ENCODE data around the gene KRTAP10-8. TPM values are rescaled to one million over a fixed set of nuclear protein-coding genes. Genes with fewer than 3 reads are reported as not detected.
"Not testable (repeated sequence)": the region's sequence is repeated elsewhere in the genome, so short reads cannot be mapped to it uniquely, and the experiment has no call there.

The KRTAP10-8 gene
- total RNA-seq, 8 experiments from 2014 or later: 0.41 to 0.67 (median 0.44) TPM; not detected in 4

- Histone ChIP-seq H3K4me3 (no peak overlapping the region), H3K27ac (no peak overlapping the region), H3K4me1 (replicated peaks in 1 of 2) (peaks cover 3 to 10% of the 10 kb centered on the region in 2 donors)
- ATAC-seq (replicated peaks in 6 of 8): peak; percentile 19 to 73 (median 49)
- 0 to 100% (median 87%) methylated on average over 1 to 6 of the region's 6 CpGs for WGBS, 10 experiments
- in situ Hi-C loops (cut with MboI; ENCODE audit: low pct_unique_long_range_greater_than_20kb in 2 of 9, low sequenced_read_pairs in 9 of 9, unreplicated experiment in 9 of 9): no loop called here
Observed at GRCh38 chr21:44583800-44584147, 28.1 kb upstream of the KRTAP10-8 start.

- ATAC-seq (replicated peaks in 6 of 8): no peak
- in situ Hi-C loops (cut with MboI; ENCODE audit: low pct_unique_long_range_greater_than_20kb in 2 of 9, low sequenced_read_pairs in 9 of 9, unreplicated experiment in 9 of 9): no loop called here
- no peak overlapping the region for H3K27ac ChIP-seq
- H3K4me3 ChIP-seq: no peak overlapping the region
- H3K4me1 ChIP-seq (replicated peaks in 1 of 2): peaks cover 3 to 10% of the 10 kb centered on the region in 2 donors
- WGBS, 10 experiments: 43 to 100% (median 73%) methylated on average over 1 to 2 of the region's 3 CpGs; no CpG with 5 or more reads in 6 of the 10 experiments
Observed at GRCh38 chr21:44585892-44586291, 26.0 kb upstream of the KRTAP10-8 start.

- in situ Hi-C loops (cut with MboI; ENCODE audit: low pct_unique_long_range_greater_than_20kb in 2 of 9, low sequenced_read_pairs in 9 of 9, unreplicated experiment in 9 of 9): no loop called here
- 20 to 100% (median 80%) methylated on average over 1 to 2 of the region's 2 CpGs; no CpG with 5 or more reads in 3 of the 10 experiments for WGBS, 10 experiments
- Histone ChIP-seq H3K4me3 (no peak overlapping the region), H3K4me1 (replicated peaks in 1 of 2) (no peaks in the 10 kb centered on the region), H3K27ac (no peak overlapping the region)
- no peak for ATAC-seq (replicated peaks in 6 of 8)
Observed at GRCh38 chr21:44589094-44589493, 22.8 kb upstream of the KRTAP10-8 start.

- in situ Hi-C loops (cut with MboI; ENCODE audit: low pct_unique_long_range_greater_than_20kb in 2 of 9, low sequenced_read_pairs in 9 of 9, unreplicated experiment in 9 of 9): no loop called here
- Histone ChIP-seq H3K4me1 (replicated peaks in 1 of 2) (no peaks in the 10 kb centered on the region), H3K4me3 (no peak overlapping the region), H3K27ac (no peak overlapping the region)
- 20 to 76% (median 65%) methylated on average over 1 to 9 of the region's 24 CpGs; no CpG with 5 or more reads in 7 of the 10 experiments for WGBS, 10 experiments
- ATAC-seq (replicated peaks in 6 of 8): no peak
Observed at GRCh38 chr21:44589586-44590305, 22.1 kb upstream of the KRTAP10-8 start.

- no CpG with 5 or more reads among the region's 10 CpGs for WGBS, 10 experiments
Observed at GRCh38 chr21:44590311-44590721, 21.6 kb upstream of the KRTAP10-8 start.

GRCh38 chr21:44590897-44591800 is 20.7 kb upstream of the KRTAP10-8 start:
- H3K4me1 ChIP-seq (replicated peaks in 1 of 2); H3K4me3 ChIP-seq; ATAC-seq (replicated peaks in 6 of 8); H3K27ac ChIP-seq; in situ Hi-C loops (cut with MboI; ENCODE audit: low pct_unique_long_range_greater_than_20kb in 2 of 9, low sequenced_read_pairs in 9 of 9, unreplicated experiment in 9 of 9): not testable (repeated sequence)
- 0% methylated on average over 1 of the region's 19 CpGs; no CpG with 5 or more reads in 9 of the 10 experiments for WGBS, 10 experiments

More at GRCh38 chr21:44590311-44590721, 21.6 kb upstream of the KRTAP10-8 start:
- in situ Hi-C loops (cut with MboI; ENCODE audit: low pct_unique_long_range_greater_than_20kb in 2 of 9, low sequenced_read_pairs in 9 of 9, unreplicated experiment in 9 of 9): no loop called here
- Histone ChIP-seq H3K27ac (no peak overlapping the region), H3K4me3 (no peak overlapping the region), H3K4me1 (replicated peaks in 1 of 2) (no peaks in the 10 kb centered on the region)
- no peak for ATAC-seq (replicated peaks in 6 of 8)

GRCh38 chr21:44591801-44592130 is 20.1 kb upstream of the KRTAP10-8 start:
- no CpG with 5 or more reads among the region's 4 CpGs for WGBS, 10 experiments
- ATAC-seq (replicated peaks in 6 of 8); H3K4me1 ChIP-seq (replicated peaks in 1 of 2); in situ Hi-C loops (cut with MboI; ENCODE audit: low pct_unique_long_range_greater_than_20kb in 2 of 9, low sequenced_read_pairs in 9 of 9, unreplicated experiment in 9 of 9); H3K27ac ChIP-seq; H3K4me3 ChIP-seq: not testable (repeated sequence)

- 20 to 80% (median 50%) methylated on average over 1 to 6 of the region's 33 CpGs; no CpG with 5 or more reads in 6 of the 10 experiments for whole genome bisulfite sequencing, 10 experiments
- H3K4me1 ChIP-seq (replicated peaks in 1 of 2): no peaks in the 10 kb centered on the region
- ATAC-seq (replicated peaks in 6 of 8): no peak
- no peak within 1 kb of the TSS for H3K4me3 ChIP-seq
- H3K27ac ChIP-seq: no peak within 1 kb of the TSS
- in situ Hi-C loops (cut with MboI; ENCODE audit: low pct_unique_long_range_greater_than_20kb in 2 of 9, low sequenced_read_pairs in 9 of 9, unreplicated experiment in 9 of 9): no loop called here
Observed at GRCh38 chr21:44592446-44593311, 19.2 kb upstream of the KRTAP10-8 start, which contains the start of gene KRTAP10-6. Gene KRTAP10-6 (minus strand): TSS chr21:44592505. CDS start chr21:44592484, 21 bp downstream.

GRCh38 chr21:44593598-44594405 is 18.1 kb upstream of the KRTAP10-8 start:
- peak in 1 of 8 experiments; percentile 78 for ATAC-seq (replicated peaks in 6 of 8)
- Histone ChIP-seq H3K4me3 (no peak overlapping the region), H3K27ac (no peak overlapping the region), H3K4me1 (replicated peaks in 1 of 2) (no peaks in the 10 kb centered on the region)
- in situ Hi-C loops (cut with MboI; ENCODE audit: low pct_unique_long_range_greater_than_20kb in 2 of 9, low sequenced_read_pairs in 9 of 9, unreplicated experiment in 9 of 9): no loop called here
- WGBS, 10 experiments: 29 to 100% (median 85%) methylated on average over 1 to 10 of the region's 20 CpGs; no CpG with 5 or more reads in 1 of the 10 experiments

GRCh38 chr21:44594406-44594916 is 17.4 kb upstream of the KRTAP10-8 start:
- Histone ChIP-seq H3K4me3 (no peak overlapping the region), H3K27ac (no peak overlapping the region), H3K4me1 (replicated peaks in 1 of 2) (no peaks in the 10 kb centered on the region)
- in situ Hi-C loops (cut with MboI; ENCODE audit: low pct_unique_long_range_greater_than_20kb in 2 of 9, low sequenced_read_pairs in 9 of 9, unreplicated experiment in 9 of 9): no loop called here
- 39 to 100% (median 77%) methylated on average over 2 to 10 of the region's 12 CpGs; no CpG with 5 or more reads in 1 of the 10 experiments for WGBS, 10 experiments
- ATAC-seq (replicated peaks in 6 of 8): peak in 1 of 8 experiments; percentile 44

GRCh38 chr21:44595524-44595923 is 16.4 kb upstream of the KRTAP10-8 start:
- Histone ChIP-seq H3K4me1 (replicated peaks in 1 of 2) (no peaks in the 10 kb centered on the region), H3K4me3 (no peak overlapping the region), H3K27ac (no peak overlapping the region)
- in situ Hi-C loops (cut with MboI; ENCODE audit: low pct_unique_long_range_greater_than_20kb in 2 of 9, low sequenced_read_pairs in 9 of 9, unreplicated experiment in 9 of 9): no loop called here
- WGBS, 10 experiments: 6 to 100% (median 85%) methylated on average over 2 to 6 of the region's 6 CpGs; no CpG with 5 or more reads in 4 of the 10 experiments
- ATAC-seq (replicated peaks in 6 of 8): peak in 2 of 8 experiments; percentile 34 to 91
